HG02571 (cell line): ENCODE measurements around the gene CBFA2T3.

Source experiments
- ATAC-seq: cut with Tn5 transposase; IDR thresholded peaks from one replicate; pipeline ENCODE4 v1.9.1; 2021; ENCODE audit warnings: mild to moderate bottlenecking, moderate library complexity; ENCODE audit not compliant: unreplicated experiment

Gene CBFA2T3

DNA sequence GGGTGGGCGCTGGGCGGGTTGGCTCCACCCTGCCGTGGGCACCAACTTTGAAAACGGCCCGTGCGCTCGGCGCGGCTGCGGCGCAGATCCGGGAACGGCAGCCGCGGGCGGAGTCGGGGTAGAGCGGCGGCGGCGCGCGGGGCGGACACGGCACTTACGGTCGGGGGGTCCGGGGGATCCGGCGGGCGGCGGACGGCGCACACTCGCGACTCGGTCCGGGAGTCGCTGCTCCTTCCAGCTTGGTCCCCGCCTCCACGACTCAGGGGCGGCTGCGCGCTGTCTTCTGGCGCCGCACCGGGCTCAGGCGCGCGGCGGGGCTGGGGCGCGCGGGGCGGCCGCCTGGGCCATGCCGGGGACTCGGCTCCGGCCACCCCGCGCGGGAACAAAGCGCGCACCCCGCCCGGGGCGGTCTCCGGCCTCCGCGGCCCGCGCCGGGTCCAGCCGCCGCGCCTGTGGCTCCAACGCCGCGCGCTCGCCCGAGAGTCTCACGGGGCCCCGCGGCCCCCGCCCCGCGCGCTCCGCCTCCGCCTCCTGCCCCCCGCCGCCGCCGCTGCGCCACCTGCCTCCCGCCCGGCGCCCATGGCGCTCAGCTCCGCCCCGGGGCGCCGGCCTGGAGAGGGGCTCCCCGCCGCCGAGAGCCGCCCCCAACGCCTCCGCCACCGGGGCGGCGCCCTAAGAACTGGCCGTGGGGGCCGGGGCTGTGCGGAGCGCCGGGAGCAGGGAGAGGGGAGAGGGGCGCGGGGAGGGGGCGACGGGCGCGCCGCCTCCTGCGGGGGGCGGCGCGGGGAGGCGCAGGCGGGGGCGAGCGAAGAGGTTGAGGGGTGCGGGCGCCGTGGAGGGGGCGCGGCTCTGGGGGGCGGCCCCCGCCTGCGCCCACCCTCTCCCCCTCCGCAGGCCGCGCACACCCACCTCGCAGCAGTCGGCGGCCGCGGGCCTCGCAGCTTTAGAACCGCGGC, 35.9 kb downstream of the CBFA2T3 start:
- ATAC-seq, result peak; percentile 19

DNA sequence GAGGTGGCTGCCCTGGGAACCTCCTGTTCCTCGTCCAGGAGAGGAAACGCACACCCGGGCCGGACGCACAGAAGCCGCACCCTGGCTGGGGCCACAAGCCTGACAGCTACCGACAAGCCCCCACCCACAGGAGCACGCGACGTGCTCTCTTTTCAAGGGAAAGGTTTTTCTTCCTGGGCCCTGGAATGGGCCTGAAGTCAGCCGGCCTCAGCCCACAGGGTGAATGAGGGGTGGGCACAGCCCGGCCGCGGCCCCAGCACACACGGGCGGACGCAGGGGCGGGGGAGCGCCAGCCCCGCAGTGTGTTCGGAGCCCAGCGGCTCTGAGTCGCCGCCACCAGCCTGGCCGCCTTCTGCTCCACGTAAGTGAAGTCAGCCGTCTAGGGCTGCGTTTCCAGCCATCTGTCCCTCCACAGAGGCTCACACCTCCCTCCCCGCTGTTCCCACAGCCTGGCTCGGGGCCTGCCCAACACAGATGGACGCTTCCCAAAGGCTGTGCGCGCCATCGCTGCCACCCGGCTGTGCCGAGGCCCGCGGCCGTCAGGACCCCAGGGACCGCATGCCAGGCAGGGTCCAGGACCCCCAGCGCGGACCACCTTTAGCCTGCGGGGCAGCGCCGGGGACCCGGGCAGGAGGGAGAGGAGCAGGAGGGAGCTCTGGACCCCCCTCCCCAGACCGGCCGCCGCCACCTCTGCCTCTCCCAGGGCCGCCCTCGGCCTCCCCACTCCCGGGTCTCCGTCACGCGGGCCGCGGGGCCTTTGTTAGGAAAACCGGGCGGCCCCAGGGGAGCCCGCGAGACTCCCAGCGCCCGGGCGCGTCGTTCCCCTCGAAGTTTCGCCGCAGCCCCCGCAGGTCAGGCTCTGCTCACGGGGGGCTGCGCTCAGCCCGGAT, 36.8 kb downstream of the CBFA2T3 start:
- ATAC-seq, result no peak

GRCh38 chr16:88939245-88939971, 37.6 kb downstream of the CBFA2T3 start:
- no peak for ATAC-seq

- no peak for ATAC-seq
These were observed 38.2 kb downstream of the CBFA2T3 start for GRCh38 chr16:88938777-88939244.

- ATAC-seq, result no peak
These were observed 38.8 kb downstream of the CBFA2T3 start for GRCh38 chr16:88938119-88938776.

DNA sequence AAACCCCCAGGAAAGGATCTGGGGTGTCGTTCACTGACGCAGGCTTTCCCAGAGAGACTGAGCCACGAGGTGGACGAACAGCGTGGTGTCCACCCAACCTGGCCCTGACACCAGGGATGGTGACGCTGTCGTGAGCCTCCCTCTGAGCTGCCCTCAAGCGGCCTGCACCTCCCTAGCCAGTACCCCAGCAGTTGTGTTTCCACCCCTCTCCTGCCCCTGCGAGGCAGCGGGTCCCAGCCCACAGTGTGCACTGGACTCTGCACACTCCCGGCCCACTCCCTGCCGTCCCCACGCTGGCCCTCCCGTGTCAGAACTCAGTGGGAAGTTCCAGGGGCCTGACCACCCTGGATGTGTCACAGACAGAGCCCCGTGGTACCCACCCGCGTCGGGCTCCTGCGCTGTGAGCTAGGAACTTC, 39.8 kb downstream of the CBFA2T3 start:
- no peak for ATAC-seq

DNA sequence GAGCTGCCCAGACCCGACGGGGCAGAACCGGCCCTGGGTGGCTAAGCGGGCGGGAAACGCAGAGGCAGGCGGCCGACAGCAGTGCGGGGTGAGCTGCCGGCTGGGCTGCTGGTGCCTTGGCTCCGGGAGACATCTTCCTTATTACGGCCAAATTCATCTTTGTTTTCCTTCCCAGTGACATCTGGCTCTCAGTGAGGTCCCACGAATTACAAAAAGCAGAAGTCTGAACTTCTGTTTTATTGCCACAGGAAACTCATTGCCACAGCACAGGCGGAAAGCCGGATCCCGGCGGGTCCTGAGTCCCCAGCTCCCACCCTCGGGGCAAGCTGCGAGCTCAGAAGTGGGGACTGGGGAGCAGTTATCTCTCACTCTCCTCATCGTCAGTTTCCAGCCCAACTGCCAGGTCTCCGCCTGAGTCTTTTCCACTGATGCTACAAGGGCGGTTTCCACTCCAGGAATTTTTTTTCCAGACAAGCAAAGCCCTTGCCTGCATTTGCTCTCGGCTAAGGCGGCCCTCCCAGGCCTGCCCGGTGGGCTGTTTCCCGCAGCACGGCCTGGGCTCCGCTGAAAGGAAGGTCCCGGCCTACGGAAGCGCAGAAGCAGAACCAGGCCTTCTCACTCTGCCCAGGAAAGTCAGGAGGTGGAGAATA, 40.3 kb downstream of the CBFA2T3 start:
- no peak for ATAC-seq

- ATAC-seq, result no peak
These were observed 40.9 kb downstream of the CBFA2T3 start for GRCh38 chr16:88936008-88936555.

DNA sequence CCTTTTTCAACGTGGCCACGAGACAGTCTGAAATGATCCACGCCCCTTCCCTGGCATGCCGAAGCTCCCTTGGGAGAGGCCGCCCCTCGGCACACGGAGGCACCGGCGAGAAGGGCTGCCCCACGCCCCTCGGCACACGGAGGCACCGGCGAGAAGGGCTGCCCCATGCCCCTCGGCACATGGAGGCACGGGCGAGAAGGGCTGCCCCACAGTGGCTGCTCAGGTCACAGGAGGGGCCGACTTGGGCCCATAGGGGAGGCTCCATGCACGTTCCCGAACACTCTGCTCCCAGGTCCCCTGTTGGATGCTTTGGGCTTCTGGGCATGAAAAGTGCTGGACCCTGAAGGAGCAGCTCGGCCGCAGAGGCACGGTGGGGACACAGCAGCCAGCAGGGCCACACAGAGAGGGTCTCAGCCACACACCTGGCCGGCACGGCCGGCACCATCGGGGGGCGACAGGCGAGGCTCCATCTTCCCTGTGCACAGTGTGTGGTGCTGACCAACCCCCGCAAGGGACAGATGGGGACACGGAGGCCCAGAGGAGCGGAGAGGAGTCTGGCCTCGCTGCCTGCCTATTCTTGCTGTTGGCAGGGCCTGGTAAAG, 42.8 kb downstream of the CBFA2T3 start:
- ATAC-seq, result no peak

DNA sequence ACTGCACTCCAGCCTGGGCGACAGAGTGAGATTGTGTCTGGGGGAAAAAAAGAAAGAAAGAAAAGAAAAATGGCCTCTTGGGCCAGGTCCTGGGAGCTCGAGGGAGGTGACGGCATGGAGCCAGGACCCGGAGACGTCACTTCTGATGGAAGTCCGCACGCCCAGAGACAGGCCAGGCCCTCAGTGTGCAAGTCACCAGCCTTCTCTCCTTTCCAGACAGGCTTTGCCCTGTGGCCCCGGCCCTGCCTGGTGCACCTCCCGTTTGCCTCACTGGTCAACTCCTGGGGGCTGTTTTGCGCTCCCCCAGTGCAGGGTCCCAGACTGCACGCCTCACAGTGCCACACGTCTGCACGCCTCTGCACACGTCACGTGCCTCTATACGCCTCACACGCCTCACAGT, 44.1 kb downstream of the CBFA2T3 start:
- ATAC-seq, result no peak

GRCh38 chr16:88931936-88932335, 45.1 kb downstream of the CBFA2T3 start:
- ATAC-seq, result no peak

DNA sequence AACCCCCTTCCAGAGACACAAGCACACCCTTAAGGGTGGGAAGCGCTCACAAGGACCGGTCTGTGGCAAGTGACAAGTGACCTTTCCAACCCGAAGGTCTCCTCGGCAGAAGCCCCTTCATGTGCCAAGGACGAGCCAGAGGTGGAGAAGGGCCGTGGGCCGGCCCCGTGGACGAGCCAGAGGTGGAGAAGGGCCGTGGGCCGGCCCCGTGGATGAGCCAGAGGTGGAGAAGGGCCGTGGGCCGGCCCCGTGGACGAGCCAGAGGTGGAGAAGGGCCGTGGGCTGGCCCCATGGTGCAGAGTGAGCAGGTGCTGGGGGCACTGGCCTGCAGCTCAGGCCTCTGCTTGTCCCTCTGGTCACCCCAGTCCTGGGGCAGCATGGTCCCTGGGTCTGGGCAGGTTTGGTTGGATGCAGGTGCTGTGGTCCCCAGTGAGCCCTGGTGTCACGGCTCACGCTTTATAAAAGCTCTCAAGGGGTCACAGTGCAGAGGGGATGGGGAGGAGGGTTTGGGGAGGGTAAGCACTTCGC, 45.6 kb downstream of the CBFA2T3 start:
- ATAC-seq, result no peak

GRCh38 chr16:88930716-88931115, 46.3 kb downstream of the CBFA2T3 start:
- no peak for ATAC-seq

DNA sequence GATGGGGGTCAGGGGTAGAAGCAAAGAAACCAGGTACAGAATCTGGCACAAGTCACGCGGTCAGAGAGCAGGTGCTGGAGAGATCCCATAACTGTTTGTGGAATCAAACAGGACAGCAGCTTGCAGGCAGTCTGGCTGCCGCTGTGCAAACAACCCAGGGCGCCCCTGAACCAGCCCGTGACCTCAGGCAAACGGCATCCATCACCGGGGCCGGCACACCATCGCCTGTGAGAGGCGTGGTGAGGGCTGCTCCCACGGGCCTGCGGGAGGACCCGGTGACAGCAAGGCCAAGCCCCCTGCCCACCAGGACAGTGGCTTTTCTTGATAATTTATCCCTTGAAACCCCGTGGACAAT, 47.9 kb downstream of the CBFA2T3 start:
- ATAC-seq, result no peak

DNA sequence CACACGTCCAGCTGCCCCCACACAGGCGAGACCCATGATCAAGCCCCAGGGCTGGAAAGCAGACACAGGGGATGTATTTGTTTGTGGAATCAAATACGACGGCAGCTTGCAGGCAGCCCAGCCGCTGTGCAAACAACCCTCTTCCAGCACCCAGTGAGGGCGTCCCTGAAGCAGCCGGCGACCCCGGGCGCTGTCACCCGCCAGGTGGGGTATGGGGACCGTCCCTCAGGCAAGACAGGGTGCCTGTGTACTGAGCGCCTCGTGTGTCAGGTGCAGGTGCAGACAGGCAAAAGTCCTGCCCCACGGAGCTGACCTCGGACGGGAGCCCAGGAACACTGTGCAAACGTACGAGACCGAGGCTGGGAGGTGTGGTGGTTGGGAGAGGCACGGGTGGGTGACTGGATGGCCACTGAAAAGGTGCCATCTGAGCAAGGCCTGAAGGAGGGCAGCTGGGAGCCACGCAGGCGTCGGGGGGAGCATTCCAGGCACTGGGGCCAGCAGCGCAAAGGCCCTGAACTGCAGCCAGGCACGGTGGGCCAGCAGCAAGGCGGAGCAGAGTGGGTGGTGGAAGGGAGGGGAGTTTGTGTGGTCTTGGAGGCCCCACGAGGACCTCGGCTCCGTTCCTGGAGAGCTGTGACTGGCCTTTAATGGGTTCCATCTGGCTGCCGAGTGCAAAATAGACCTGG, 48.5 kb downstream of the CBFA2T3 start:
- ATAC-seq, result no peak

DNA sequence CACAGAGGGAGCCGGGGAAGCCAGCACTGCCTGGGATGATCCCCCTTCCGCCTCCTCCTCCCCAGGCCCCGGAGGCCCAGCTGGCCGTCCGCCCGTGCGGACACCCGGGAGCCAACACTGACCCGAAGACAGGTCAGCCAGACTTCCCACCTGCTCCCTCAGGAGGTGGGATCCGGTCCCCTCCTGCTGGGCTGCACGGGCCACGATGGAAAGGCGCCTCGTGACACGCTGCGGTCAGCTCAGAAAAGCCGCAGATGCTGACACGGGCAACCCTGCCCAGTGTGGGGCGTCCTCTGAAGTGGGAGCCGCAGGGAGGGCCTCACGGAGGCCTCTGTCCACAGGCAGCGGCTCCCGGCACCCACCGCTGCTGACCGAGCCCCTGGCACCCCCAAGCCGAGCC, 49.3 kb downstream of the CBFA2T3 start:
- no peak for ATAC-seq

DNA sequence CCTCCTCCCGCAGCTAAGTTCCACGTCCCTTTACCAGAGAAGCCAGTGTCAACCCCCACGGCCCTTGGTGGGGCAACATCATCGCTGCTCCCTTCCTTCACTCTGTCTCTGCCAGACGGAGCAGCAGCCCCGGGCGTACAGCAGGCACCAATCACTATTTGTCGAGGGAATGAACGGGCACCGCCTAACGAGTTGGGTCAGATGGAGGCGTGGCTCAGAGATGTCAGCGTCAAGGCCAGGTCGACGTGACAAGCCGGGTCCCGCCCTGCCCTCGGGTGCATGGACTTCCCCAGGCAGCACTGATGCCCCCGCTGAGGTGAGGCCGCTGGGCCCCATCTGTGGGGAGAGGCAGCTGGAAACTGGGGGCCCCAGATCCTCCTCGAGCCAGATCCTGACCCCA, 50.0 kb downstream of the CBFA2T3 start:
- ATAC-seq, result no peak

- no peak for ATAC-seq
These were observed 50.5 kb downstream of the CBFA2T3 start for GRCh38 chr16:88926374-88926990.
